GM23248 (cell line): ENCODE results near the gene TBX3. TPM values are rescaled to one million over a fixed set of nuclear protein-coding genes. Genes with fewer than 3 reads are reported as not detected.

Source experiments
- DNase-seq: peaks from one replicate; pipeline ENCODE4 v3.0.0-alpha.2; 2015
- H2AFZ ChIP-seq: fragments of 200-600 bp; sonication (generic); 2 replicates; pipeline ENCODE4 v1.6.1; 2016; ENCODE audit warnings: antibody characterized with exemption
- H3F3A ChIP-seq: fragments of 200-600 bp; sonication (generic); 2 replicates; pipeline ENCODE4 v1.6.1; 2016; ENCODE audit warnings: mild to moderate bottlenecking, antibody characterized with exemption, mixed run types; ENCODE audit not compliant: insufficient read depth
- H3K27ac ChIP-seq: fragments of 200-600 bp; sonication (generic); 2 replicates; pipeline ENCODE4 v1.5.1; 2016; ENCODE audit warnings: mild to moderate bottlenecking
- H3K27me3 ChIP-seq: fragments of 200-600 bp; sonication (generic); replicated peaks from 2 replicates; pipeline ENCODE4 v1.6.1; 2016; ENCODE audit warnings: mild to moderate bottlenecking; ENCODE audit not compliant: insufficient read depth
- H3K36me3 ChIP-seq: fragments of 200-600 bp; sonication (generic); 2 replicates; pipeline ENCODE4 v1.6.1; 2016; ENCODE audit warnings: low read depth, mild to moderate bottlenecking
- H3K4me1 ChIP-seq: fragments of 200-600 bp; sonication (generic); 2 replicates; pipeline ENCODE4 v1.6.1; 2016; ENCODE audit warnings: mild to moderate bottlenecking; ENCODE audit not compliant: insufficient read depth
- H3K4me2 ChIP-seq: fragments of 200-600 bp; sonication (generic); one replicate; pipeline ENCODE4 v1.6.1; 2016; ENCODE audit warnings: mild to moderate bottlenecking; ENCODE audit not compliant: unreplicated experiment
- H3K4me3 ChIP-seq: fragments of 200-600 bp; sonication (generic); 2 replicates; pipeline ENCODE4 v1.5.1; 2016; ENCODE audit warnings: mild to moderate bottlenecking
- H3K79me2 ChIP-seq: fragments of 200-600 bp; sonication (generic); 2 replicates; pipeline ENCODE4 v1.6.1; 2016; ENCODE audit warnings: mild to moderate bottlenecking; ENCODE audit not compliant: insufficient read depth
- H3K9ac ChIP-seq: fragments of 200-600 bp; sonication (generic); 2 replicates; pipeline ENCODE4 v1.6.1; 2016; ENCODE audit warnings: mild to moderate bottlenecking
- H3K9me2 ChIP-seq: fragments of 200-600 bp; sonication (generic); 2 replicates; pipeline ENCODE4 v1.6.1; 2016; ENCODE audit warnings: mixed run types, mild to moderate bottlenecking, moderate library complexity; ENCODE audit not compliant: insufficient read depth
- H3K9me3 ChIP-seq: fragments of 200-600 bp; sonication (generic); one replicate; pipeline ENCODE4 v1.6.1; 2017; ENCODE audit warnings: low read depth
- H4K20me1 ChIP-seq: fragments of 200-600 bp; sonication (generic); 2 replicates; pipeline ENCODE4 v1.6.0; 2016; ENCODE audit not compliant: insufficient read depth
- EZH2 ChIP-seq: fragments of 200-600 bp; sonication (generic); IDR thresholded peaks from 2 replicates; pipeline ENCODE4 v1.6.1; 2018; ENCODE audit warnings: antibody characterized with exemption, mild to moderate bottlenecking; ENCODE audit not compliant: insufficient read depth, poor library complexity, severe bottlenecking
- EZH2phosphoT487 ChIP-seq: fragments of 200-600 bp; sonication (generic); IDR thresholded peaks from 2 replicates; pipeline ENCODE4 v1.6.1; 2018; ENCODE audit warnings: antibody characterized with exemption, moderate library complexity, mild to moderate bottlenecking, low read depth; ENCODE audit not compliant: insufficient read depth
- WGBS, 2 experiments: methylation state at CpG; one replicate each; pipeline ENCODE4 v1.1.6; 2015 to 2017; ENCODE audit warnings: low lambda C conversion rate in 2 of 2, low coverage in 1 of 2; ENCODE audit errors: missing lambda C conversion rate in 2 of 2; 5-methylcytosine and 5-hydroxymethylcytosine counted together
- in situ Hi-C: fragments of 300-500 bp; cut with MboI; formaldehyde crosslinking; loops from 2 replicates; pipeline ENCODE4 v1.15.0; 2020
- polyA plus RNA-seq: library from polyadenylated mRNA; unstranded; fragments of >200 nt; fragmentation: Nextera tagmentation; extraction: Ambion mirVana; gene quantifications from 2 replicates; pipeline ENCODE4 v1.2.1, GENCODE V29; 2016
- total RNA-seq: library from RNA; depleted of rRNA; stranded (reverse); fragments of >200 nt; shearing (Covaris generic); gene quantifications from 2 replicates; pipeline ENCODE4 v1.2.3, GENCODE V29; 2014

Gene TBX3
- total and polyA plus RNA-seq, 2 experiments from 2014 or later, result 25.1 to 29.2 TPM

- Histone ChIP-seq H3K9me3 (no peaks in the 10 kb centered on the region), H3K36me3 (peaks cover 32% of the 10 kb centered on the region), H3K4me1 (peaks cover 43% of the 10 kb centered on the region), H3F3A (peaks cover 64% of the 10 kb centered on the region), H3K9ac (peak overlapping the region; percentile 98), H3K4me3 (peak overlapping the region; percentile 98), H3K27me3 (no peaks in the 10 kb centered on the region), H3K79me2 (peaks cover 89% of the 10 kb centered on the region), H3K27ac (peak overlapping the region; percentile 97), H2AFZ (peak overlapping the region; percentile 28), H4K20me1 (no peaks in the 10 kb centered on the region), H3K9me2 (no peaks in the 10 kb centered on the region), H3K4me2 (peak overlapping the region; percentile 99)
- 28 to 29% methylated on average over 11 of the region's 11 CpGs for WGBS, 2 experiments
- peak; percentile 47 for DNase-seq
- in situ Hi-C loops, result loop anchor here (10.0 to 25.0 kb wide), 2 partner anchors 475 to 682 kb away; no protein-coding TSS in a partner anchor
- TF ChIP-seq EZH2, result no peak
- TF ChIP-seq EZH2phosphoT487, result no peak
These were observed 4.0 kb downstream of the TBX3 start for GRCh38 chr12:114679942-114680341.

DNA sequence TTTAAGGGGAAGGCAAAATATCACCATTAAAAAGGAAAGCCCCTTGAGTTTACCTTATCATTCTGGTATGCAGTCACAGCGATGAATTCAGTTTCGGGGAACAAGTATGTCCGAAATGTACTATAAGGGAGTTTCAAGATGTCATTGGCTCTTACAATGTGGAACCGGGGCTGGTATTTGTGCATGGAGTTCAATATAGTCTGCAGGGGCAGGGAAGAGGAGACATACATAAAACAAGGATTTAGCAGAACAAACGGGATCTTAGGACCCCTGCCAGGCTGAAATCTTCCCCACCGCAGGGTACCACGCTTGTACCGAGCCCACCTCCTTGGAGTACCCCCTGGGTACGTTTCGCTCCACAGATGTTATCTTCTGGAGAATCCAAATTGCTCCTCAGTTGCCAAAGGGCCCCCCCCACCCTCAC is 4.5 kb downstream of the TBX3 start:
- Histone ChIP-seq H3K4me3 (peak overlapping the region; percentile 98), H3K4me2 (peak overlapping the region; percentile 99), H3K9ac (peak overlapping the region; percentile 98), H3K79me2 (peaks cover 94% of the 10 kb centered on the region), H3K36me3 (peaks cover 37% of the 10 kb centered on the region), H3K27me3 (no peaks in the 10 kb centered on the region), H3K9me2 (no peaks in the 10 kb centered on the region), H3K9me3 (no peaks in the 10 kb centered on the region), H3K4me1 (peaks cover 43% of the 10 kb centered on the region), H4K20me1 (no peaks in the 10 kb centered on the region), H2AFZ (no peak overlapping the region), H3K27ac (peak overlapping the region; percentile 97), H3F3A (peaks cover 64% of the 10 kb centered on the region)
- peak; percentile 25 for DNase-seq
- in situ Hi-C loops, result loop anchor here (10.0 to 25.0 kb wide), 2 partner anchors 475 to 683 kb away; no protein-coding TSS in a partner anchor
- WGBS, 2 experiments, result 71 to 72% methylated on average over 10 of the region's 10 CpGs
- no peak for TF ChIP-seq EZH2phosphoT487
- TF ChIP-seq EZH2, result no peak

DNA sequence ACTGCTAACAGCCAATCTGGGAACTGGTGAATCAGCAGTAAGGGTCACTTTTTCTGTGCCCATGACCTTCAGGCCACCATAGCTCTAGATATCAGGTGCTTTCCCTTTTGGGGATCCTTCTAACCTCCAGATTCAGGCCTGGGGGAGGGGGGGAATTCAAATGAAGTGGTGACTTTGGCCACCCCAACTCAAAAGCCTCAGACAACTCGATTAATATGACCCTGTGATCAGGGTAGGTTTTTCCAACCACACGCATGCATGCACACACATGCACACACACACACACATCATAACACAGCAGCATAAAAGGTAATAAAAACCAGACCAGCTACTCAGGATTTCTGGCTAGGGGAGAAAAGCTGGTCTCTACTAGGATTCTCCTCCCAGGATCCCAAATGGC is 5.3 kb downstream of the TBX3 start:
- Histone ChIP-seq H3F3A (peaks cover 65% of the 10 kb centered on the region), H3K27me3 (no peaks in the 10 kb centered on the region), H4K20me1 (no peaks in the 10 kb centered on the region), H3K9ac (peak overlapping the region; percentile 98), H3K4me1 (peaks cover 47% of the 10 kb centered on the region), H3K4me2 (peak overlapping the region; percentile 99), H3K4me3 (peak overlapping the region; percentile 98), H2AFZ (no peak overlapping the region), H3K36me3 (peaks cover 40% of the 10 kb centered on the region), H3K79me2 (peaks cover 100% of the 10 kb centered on the region), H3K27ac (peak overlapping the region; percentile 97), H3K9me2 (no peaks in the 10 kb centered on the region), H3K9me3 (no peaks in the 10 kb centered on the region)
- in situ Hi-C loops, result loop anchor here (10.0 to 25.0 kb wide), 2 partner anchors 476 to 684 kb away; no protein-coding TSS in a partner anchor
- 24 to 25% methylated on average over 2 of the region's 2 CpGs for WGBS, 2 experiments
- TF ChIP-seq EZH2 (no peak), EZH2phosphoT487 (no peak)
- peak; percentile 20 for DNase-seq

- Histone ChIP-seq H3K27ac (peak overlapping the region; percentile 97; the same call in 1 of the 2 replicates), H3K36me3 (peaks cover 41% of the 10 kb centered on the region), H3K9ac (no peak overlapping the region), H3K4me2 (peak overlapping the region; percentile 99), H3K4me1 (peaks cover 54% of the 10 kb centered on the region), H3K9me2 (no peaks in the 10 kb centered on the region), H4K20me1 (no peaks in the 10 kb centered on the region), H3K27me3 (no peaks in the 10 kb centered on the region), H3K4me3 (peak overlapping the region; percentile 98), H2AFZ (no peak overlapping the region), H3F3A (peaks cover 65% of the 10 kb centered on the region), H3K9me3 (no peaks in the 10 kb centered on the region), H3K79me2 (peaks cover 100% of the 10 kb centered on the region)
- peak; percentile 39 for DNase-seq
- in situ Hi-C loops, result loop anchor here (10.0 to 25.0 kb wide), 2 partner anchors 477 to 684 kb away; no protein-coding TSS in a partner anchor
- no peak for TF ChIP-seq EZH2
- no peak for TF ChIP-seq EZH2phosphoT487
- WGBS, 2 experiments, result 86 to 87% methylated on average over 2 of the region's 2 CpGs
These were observed 5.9 kb downstream of the TBX3 start for GRCh38 chr12:114678028-114678427.
